ENCODE results near the gene OLIG2. TPM values are rescaled to one million over a fixed set of nuclear protein-coding genes. Genes with fewer than 3 reads are reported as not detected.

Gene OLIG2
- total RNA-seq, 1 donor from 2014 or later: not detected

Other genes with a start within 250 kb of the OLIG2 start
- gene OLIG1, start 44.2 kb downstream of the OLIG2 start, total RNA-seq: not detected in 2 replicates
- gene IFNAR2, start 204.0 kb downstream of the OLIG2 start, total RNA-seq: 33.3 and 33.5 TPM in 2 replicates
- 20.5 and 21.4 TPM in 2 replicates for gene IL10RB, start 240.4 kb downstream of the OLIG2 start, total RNA-seq